GM18502 (cell line): ENCODE data around the gene FIG4.
"Not testable (repeated sequence)": the region's sequence is repeated elsewhere in the genome, so short reads cannot be mapped to it uniquely, and the experiment has no call there.

Experiments
- ATAC-seq: cut with Tn5 transposase; IDR thresholded peaks from one replicate; pipeline ENCODE4 v1.9.1; 2021; ENCODE audit warnings: mild to moderate bottlenecking; ENCODE audit not compliant: unreplicated experiment, poor library complexity

FIG4 gene

DNA sequence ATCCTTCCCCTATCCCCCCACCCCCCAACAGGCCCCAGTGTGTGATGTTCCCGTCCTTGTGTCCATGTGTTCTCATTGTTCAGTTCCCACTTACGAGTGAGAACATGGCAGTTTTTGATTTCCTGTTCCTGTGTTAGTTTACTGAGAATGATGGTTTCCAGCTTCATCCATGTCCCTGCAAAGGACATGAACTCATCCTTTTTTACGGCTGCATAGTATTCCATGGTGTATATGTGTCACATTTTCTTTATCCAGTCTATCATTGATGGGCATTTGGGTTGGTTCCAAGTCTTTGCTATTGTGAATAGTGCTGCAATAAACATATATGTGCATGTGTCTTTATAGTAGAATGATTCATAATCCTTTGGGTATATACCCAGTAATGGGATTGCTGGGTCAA is 53.7 kb downstream of the FIG4 start:
- not testable (repeated sequence) for ATAC-seq

DNA sequence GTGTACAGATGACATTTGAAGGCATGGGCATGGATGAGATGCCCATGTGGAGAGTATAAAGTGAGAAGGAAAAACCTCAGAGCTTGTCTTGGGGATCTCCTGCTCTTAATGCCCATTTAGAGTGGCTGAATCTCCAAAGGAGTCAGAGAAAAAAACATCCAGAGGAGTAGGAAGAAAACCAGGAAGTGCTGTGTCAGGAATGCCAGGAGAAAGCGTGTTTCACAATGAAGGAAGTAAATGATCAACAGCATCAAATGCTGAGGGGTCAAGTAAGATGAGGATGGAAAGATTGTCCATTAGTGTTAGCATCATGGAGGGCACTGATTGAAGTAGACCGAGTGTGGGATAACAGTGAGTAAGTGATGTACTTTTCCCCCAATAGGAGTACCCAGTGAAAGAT is 56.1 kb downstream of the FIG4 start:
- ATAC-seq = no peak

DNA sequence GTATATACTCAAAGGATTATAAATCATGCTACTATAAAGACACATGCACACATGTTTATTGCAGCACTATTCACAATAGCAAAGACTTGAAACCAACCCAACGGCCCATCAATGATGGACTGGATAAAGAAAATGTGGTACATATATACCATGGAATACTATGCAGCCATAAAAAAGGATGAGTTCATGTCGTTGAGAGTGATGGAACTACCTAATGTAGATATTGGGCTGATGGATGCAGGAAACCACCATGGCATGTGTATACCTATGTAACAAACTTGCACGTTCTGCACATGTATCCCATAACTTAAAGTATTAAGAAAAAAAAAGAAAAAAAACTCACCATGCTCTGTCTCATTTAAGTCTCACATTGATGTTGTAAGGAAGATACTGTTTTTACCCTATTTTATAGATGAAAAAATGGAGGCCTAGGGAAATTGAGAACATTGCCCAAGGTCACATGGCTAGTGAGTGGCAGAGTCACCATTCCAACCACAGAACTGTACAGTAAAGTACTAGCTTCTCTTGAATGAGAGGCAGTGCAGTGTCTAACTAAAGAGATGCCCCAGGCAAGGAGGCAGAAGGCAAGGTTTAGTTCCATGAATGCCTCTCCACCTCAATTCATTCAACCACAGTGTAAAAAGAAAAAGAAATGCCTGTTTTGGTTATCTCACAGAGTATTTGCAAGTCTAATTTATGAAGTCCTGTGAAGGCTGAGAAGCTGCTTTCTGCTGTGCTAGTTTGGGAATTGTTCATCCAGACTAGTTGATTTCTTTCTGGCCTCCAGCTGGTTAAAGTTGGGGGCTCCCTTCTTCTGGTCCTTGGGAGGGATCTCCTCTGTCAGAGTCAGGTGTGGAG is 68.2 kb downstream of the FIG4 start:
- no peak for ATAC-seq

GRCh38 chr6:109760208-109760607 is 69.1 kb downstream of the FIG4 start:
- peak; percentile 39 for ATAC-seq

DNA sequence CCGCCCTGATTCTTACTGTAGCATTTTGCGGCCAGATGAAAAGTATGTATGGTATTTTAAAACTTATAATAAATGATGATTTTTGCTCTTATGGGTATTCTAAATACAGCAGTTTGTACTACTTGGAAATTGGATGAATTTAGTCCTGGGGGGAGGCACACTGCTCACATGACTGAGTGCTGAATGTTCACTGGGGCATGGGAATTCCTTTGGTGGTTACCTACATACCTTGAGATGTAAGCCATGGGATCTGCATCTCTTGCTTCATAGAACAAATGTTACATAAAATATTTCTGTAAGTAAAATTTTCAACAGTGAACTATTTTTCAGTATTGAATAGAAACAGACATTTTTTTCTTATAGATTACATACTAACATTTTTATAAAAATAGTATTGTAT is 71.1 kb downstream of the FIG4 start:
- ATAC-seq = no peak

DNA sequence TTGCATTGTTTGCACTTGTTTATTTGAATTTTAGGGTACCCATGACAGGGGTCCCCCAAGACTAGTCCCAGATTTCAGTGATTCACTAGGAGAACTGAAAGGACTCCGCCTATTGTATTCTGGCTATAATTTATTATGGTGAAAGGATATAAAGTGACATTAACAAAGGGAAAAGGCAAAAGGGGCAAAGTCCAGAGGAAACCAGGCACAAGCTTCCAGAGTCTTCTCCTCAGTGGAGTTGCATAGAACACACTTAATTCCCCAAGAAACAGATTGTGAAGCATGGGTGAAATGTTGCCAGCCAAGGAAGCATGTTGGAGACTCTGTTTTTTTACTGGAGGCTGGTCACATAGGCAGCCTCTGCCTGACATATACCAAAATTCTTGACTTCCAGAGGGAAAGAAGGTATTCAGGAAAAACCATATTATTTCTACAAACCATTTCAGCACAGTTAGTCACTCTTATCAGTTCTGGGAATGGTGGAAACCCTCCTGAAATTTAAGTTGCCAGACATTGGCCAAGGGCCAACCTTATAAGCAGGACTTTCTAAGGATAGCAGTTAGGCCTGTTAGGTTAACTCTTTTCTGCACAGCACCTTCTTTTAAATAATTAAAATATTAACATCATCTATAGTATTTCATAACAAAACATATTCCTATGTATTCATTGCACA is 71.8 kb downstream of the FIG4 start:
- ATAC-seq = no peak

GRCh38 chr6:109766167-109766566 is 75.1 kb downstream of the FIG4 start:
- no peak for ATAC-seq

- ATAC-seq = no peak
These were observed 76.9 kb downstream of the FIG4 start for GRCh38 chr6:109767961-109768360.

- ATAC-seq = no peak
These were observed 77.4 kb downstream of the FIG4 start for GRCh38 chr6:109768485-109768884.

DNA sequence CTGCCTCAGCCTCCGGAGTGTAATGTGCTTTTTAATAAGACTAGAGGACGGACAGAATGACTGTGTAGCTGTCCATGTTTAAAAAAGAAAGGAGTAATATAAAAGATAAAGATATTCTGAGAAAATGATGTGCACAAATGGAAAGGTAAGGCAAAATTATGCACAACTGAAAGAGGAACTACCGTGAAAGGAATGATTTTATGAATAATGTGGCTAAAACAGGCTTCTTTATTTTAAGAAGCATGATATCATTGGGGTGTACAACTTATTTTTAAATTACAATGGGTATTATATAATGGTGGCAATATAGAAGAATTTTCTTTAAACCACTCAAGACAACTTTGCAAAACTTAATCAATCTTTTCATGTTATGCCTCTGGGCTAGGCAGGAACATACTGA is 78.1 kb downstream of the FIG4 start:
- no peak for ATAC-seq

DNA sequence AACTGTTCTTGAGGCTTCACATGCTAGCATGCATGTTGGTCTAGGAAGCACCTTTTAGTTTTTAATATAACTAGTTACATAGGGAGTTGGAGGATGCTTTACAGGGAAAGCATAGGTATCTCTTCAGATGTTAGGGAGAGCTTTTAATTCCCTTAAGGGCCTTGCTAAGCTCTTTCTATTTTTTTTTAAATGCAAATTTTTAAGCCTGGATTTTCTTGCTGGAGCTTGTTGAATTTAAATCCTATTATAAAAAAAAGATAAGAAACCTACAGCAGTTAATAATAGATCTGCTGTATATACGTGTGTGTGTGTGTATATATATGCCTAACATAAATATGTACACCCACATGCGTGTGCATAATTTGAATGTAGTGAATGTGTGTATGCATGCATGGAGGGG is 79.0 kb downstream of the FIG4 start:
- ATAC-seq = no peak

DNA sequence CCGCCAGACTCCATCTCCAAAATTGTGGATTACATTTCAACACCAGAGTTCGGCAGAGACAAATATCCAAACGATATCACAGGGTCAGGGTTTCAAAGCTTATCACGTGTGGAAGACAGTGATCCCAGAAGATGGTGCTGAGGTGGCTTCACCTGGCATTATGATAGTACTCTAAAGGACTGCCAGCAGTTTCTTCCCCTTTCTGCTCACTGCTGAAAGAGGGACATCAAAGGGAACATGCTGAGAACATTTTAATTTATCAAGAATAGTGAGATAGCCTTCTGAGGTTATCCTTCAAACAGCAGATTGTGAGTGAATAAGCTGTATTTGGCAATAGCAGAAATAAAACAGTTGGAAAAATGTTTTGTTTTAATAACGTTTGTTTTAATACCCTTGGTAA is 79.7 kb downstream of the FIG4 start:
- ATAC-seq = no peak

DNA sequence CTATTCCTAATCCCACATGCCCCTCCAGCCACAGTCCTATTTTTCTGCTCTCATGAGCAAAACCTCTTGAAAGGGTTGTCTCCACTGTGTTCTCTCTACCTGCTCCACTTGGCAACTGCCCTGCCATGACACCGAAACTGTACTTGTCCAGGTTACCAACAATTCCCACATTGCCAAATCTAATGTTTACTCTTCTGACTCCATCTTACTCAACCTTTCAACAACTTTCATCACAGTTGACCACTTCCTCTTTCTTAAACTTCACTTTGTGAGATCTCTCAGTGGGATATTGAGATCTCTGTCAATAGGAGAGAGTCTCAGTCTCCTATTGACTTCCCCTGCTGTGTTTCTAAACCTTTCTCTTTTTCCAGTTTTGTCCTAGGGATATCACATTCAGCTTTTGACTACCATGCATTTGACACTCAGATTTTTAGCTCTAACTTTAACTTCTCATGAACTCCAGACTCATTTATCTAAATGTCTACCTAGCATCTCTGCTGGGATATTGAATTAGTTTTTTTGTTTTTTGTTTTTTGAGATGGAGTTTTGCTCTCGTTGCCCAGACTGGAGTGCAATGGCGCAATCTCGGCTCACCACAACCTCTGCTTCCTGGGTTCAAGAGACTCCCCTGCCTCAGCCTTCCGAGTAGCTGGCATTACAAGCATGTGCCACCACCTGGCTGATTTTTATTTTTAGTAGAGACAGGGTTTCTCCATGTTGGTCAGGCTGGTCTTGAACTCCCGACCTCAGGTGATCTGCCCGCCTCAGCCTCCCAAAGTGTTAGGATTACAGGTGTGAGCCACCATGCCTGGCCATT is 81.1 kb downstream of the FIG4 start:
- ATAC-seq = peak; percentile 80

- no peak for ATAC-seq
These were observed 81.9 kb downstream of the FIG4 start for GRCh38 chr6:109772883-109773431.

DNA sequence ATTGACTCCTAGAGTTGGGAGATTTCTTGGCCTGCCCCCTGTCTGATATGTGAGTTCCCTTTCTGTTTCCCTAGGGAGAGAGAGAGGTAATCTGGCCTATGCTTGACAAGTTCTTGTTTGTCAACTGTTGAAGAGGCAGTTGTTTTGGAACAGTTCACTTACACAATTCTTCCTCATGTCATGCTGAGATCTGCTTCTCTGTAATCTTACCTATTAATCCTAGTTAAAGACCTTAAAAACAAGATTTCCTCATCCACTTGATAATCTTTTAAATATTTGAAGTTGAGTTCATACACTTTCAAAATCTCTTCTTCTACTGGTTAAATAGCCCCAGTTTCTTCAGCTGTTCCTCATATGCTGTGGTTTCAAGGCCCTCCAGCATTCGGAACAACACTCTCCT is 89.9 kb downstream of the FIG4 start:
- no peak for ATAC-seq

DNA sequence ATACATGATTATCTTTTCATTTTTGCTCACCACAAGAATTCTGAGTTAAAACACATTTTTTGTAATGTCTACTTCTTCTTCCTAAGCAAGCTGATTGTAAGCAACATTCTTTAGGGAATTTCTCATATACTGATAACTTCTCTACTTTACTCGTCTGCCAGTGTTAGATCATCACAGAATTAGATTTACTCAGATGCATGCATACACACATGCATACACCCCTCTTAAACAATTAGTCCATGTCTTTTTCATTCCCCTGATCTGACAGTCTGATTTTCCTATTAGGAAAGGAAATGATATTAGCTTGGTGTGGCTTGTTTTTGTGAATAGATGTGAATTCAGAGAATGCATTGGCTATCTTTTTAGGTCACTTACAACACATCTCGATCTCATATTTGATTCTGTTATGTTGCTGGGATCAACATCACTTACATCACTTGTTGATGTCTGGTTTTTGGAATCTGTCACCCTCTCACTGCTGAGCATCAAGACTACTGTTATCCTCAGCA is 91.4 kb downstream of the FIG4 start:
- ATAC-seq = no peak

GRCh38 chr6:109783250-109783986 is 92.3 kb downstream of the FIG4 start:
- no peak for ATAC-seq

GRCh38 chr6:109787312-109787711 is 96.2 kb downstream of the FIG4 start:
- ATAC-seq = no peak

DNA sequence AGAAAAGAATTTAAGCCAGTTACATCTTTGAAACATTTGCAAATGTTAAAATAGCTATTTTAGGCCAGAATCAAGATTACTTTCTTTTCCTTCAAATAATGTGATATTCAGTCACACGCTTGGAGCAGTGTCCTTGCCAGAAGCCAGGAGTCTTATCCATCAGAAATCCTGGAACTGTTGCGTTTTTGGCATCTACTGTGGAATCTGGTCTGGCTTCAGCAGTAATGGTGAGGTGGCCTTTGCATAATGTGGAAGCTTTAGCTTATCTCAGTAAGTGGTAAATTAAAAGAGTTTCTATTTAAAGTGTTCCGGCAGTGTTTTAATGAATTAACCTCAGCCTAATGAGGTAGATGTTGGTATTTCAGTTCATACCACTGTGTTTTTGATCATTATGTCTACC is 97.6 kb downstream of the FIG4 start:
- ATAC-seq = no peak

DNA sequence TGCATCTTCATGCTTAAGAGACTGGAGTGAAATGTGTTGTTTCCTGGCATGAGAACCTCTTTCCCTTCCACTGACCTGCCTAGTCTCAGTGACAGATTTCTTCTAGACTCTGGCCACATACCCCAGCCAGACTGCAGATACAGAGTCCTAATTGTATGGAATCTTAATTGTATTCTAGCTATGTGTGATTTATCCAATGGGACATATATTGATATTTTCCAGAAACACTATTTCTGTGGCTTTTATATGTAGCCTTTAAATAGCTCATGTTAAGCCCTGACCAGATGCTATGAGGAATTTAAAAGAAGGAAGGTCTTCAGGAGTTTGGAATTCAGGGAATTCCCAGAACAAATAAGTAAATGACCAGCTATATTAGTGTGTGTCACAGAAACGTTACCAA is 99.0 kb downstream of the FIG4 start:
- ATAC-seq = no peak
